ENCODE measurements around the gene GPR132. TPM values are rescaled to one million over a fixed set of nuclear protein-coding genes. Genes with fewer than 3 reads are reported as not detected.

Gene GPR132
- total RNA-seq, 1 donor from 2014 or later: 2.2 TPM

- H3K9ac ChIP-seq (ENCODE audit: low read length): no peak overlapping the region
- H3K4me1 ChIP-seq (ENCODE audit: insufficient read depth, low read length): peaks cover 10% of the 10 kb centered on the region
- Mint-ChIP-seq H3K27ac (ENCODE audit: unreplicated experiment) (no peak overlapping the region), H3K36me3 (ENCODE audit: low read depth, unreplicated experiment) (peaks cover 4% of the 10 kb centered on the region), H3K4me3 (ENCODE audit: unreplicated experiment) (no peak overlapping the region), H3K27me3 (ENCODE audit: low read depth, unreplicated experiment) (no peaks in the 10 kb centered on the region), H3K4me1 (ENCODE audit: low read depth, unreplicated experiment) (no peaks in the 10 kb centered on the region), H3K9me3 (ENCODE audit: unreplicated experiment) (no peaks in the 10 kb centered on the region)
- no peak overlapping the region for H3K27ac ChIP-seq (ENCODE audit: low read depth, low read length)
- no peaks in the 10 kb centered on the region for H3K9me3 ChIP-seq (ENCODE audit: insufficient read depth, low read depth, low read length)
- no peak overlapping the region for H3K4me3 ChIP-seq (ENCODE audit: insufficient read depth, low read depth, low read length)
- FAIRE-seq: no peak
- H3K36me3 ChIP-seq (ENCODE audit: insufficient read depth, low read length): peaks cover 20% of the 10 kb centered on the region
- no peak for DNase-seq (ENCODE audit: low read depth)
- H3K4me2 ChIP-seq (ENCODE audit: low read length): no peak overlapping the region
- H3K79me2 ChIP-seq (ENCODE audit: insufficient read depth, low read length): peaks cover 82% of the 10 kb centered on the region
- TF ChIP-seq CTCF (IDR thresholded peaks at IDR 0.05; ENCODE audit: insufficient read depth, low read depth, low read length) (no peak), EZH2 (IDR thresholded peaks at IDR 0.05; ENCODE audit: insufficient read depth, low read length) (no peak)
- peaks cover 83% of the 10 kb centered on the region for H4K20me1 ChIP-seq (ENCODE audit: insufficient read depth, low read length)
- no peaks in the 10 kb centered on the region for H3K27me3 ChIP-seq (ENCODE audit: insufficient read depth, low read length)
- no peak overlapping the region for H2AFZ ChIP-seq (ENCODE audit: low read depth, low read length)
These were observed 54.3 kb downstream of the GPR132 start for GRCh38 chr14:105010891-105011291.

GRCh38 chr14:105010106-105010505 is 55.1 kb downstream of the GPR132 start:
- Histone ChIP-seq H3K36me3 (ENCODE audit: insufficient read depth, low read length) (peaks cover 20% of the 10 kb centered on the region), H3K27ac (ENCODE audit: low read depth, low read length) (no peak overlapping the region), H4K20me1 (ENCODE audit: insufficient read depth, low read length) (peaks cover 76% of the 10 kb centered on the region), H3K9ac (ENCODE audit: low read length) (no peak overlapping the region), H3K79me2 (ENCODE audit: insufficient read depth, low read length) (peaks cover 75% of the 10 kb centered on the region), H3K9me3 (ENCODE audit: insufficient read depth, low read depth, low read length) (no peaks in the 10 kb centered on the region), H2AFZ (ENCODE audit: low read depth, low read length) (no peak overlapping the region), H3K27me3 (ENCODE audit: insufficient read depth, low read length) (no peaks in the 10 kb centered on the region), H3K4me1 (ENCODE audit: insufficient read depth, low read length) (peaks cover 10% of the 10 kb centered on the region), H3K4me2 (ENCODE audit: low read length) (no peak overlapping the region), H3K4me3 (ENCODE audit: insufficient read depth, low read depth, low read length) (no peak overlapping the region)
- no peak overlapping the region for H3K4me3 Mint-ChIP-seq (ENCODE audit: unreplicated experiment)
- TF ChIP-seq CTCF (IDR thresholded peaks at IDR 0.05; ENCODE audit: insufficient read depth, low read depth, low read length): no peak
- no peak for TF ChIP-seq EZH2 (IDR thresholded peaks at IDR 0.05; ENCODE audit: insufficient read depth, low read length)
- H3K9me3 Mint-ChIP-seq (ENCODE audit: unreplicated experiment): no peaks in the 10 kb centered on the region
- H3K4me1 Mint-ChIP-seq (ENCODE audit: low read depth, unreplicated experiment): no peaks in the 10 kb centered on the region
- peaks cover 4% of the 10 kb centered on the region for H3K36me3 Mint-ChIP-seq (ENCODE audit: low read depth, unreplicated experiment)
- no peak for FAIRE-seq
- no peak for DNase-seq (ENCODE audit: low read depth)
- no peaks in the 10 kb centered on the region for H3K27me3 Mint-ChIP-seq (ENCODE audit: low read depth, unreplicated experiment)
- no peak overlapping the region for H3K27ac Mint-ChIP-seq (ENCODE audit: unreplicated experiment)

- FAIRE-seq: no peak
These were observed 57.5 kb downstream of the GPR132 start for GRCh38 chr14:105007593-105008264.

More at GRCh38 chr14:105007593-105008264, 57.5 kb downstream of the GPR132 start:
- Mint-ChIP-seq H3K27ac (ENCODE audit: unreplicated experiment) (no peak overlapping the region), H3K36me3 (ENCODE audit: low read depth, unreplicated experiment) (peaks cover 2% of the 10 kb centered on the region), H3K4me3 (ENCODE audit: unreplicated experiment) (no peak overlapping the region), H3K4me1 (ENCODE audit: low read depth, unreplicated experiment) (no peaks in the 10 kb centered on the region), H3K27me3 (ENCODE audit: low read depth, unreplicated experiment) (no peaks in the 10 kb centered on the region), H3K9me3 (ENCODE audit: unreplicated experiment) (no peaks in the 10 kb centered on the region)
- Histone ChIP-seq H3K27ac (ENCODE audit: low read depth, low read length) (no peak overlapping the region), H3K9me3 (ENCODE audit: insufficient read depth, low read depth, low read length) (no peaks in the 10 kb centered on the region), H4K20me1 (ENCODE audit: insufficient read depth, low read length) (peaks cover 52% of the 10 kb centered on the region), H3K79me2 (ENCODE audit: insufficient read depth, low read length) (peaks cover 51% of the 10 kb centered on the region), H2AFZ (ENCODE audit: low read depth, low read length) (no peak overlapping the region), H3K27me3 (ENCODE audit: insufficient read depth, low read length) (no peaks in the 10 kb centered on the region), H3K4me1 (ENCODE audit: insufficient read depth, low read length) (no peaks in the 10 kb centered on the region), H3K4me3 (ENCODE audit: insufficient read depth, low read depth, low read length) (no peak overlapping the region), H3K4me2 (ENCODE audit: low read length) (no peak overlapping the region), H3K9ac (ENCODE audit: low read length) (no peak overlapping the region), H3K36me3 (ENCODE audit: insufficient read depth, low read length) (peaks cover 20% of the 10 kb centered on the region)
- TF ChIP-seq CTCF (IDR thresholded peaks at IDR 0.05; ENCODE audit: insufficient read depth, low read depth, low read length) (no peak), EZH2 (IDR thresholded peaks at IDR 0.05; ENCODE audit: insufficient read depth, low read length) (no peak)
- no peak for DNase-seq (ENCODE audit: low read depth)
